WTC11 (cell line): ENCODE measurements around the gene VWF.

Source experiments
- IRF1 ChIP-seq: sonication (generic); formaldehyde crosslinking; IDR thresholded peaks from 2 replicates; pipeline ENCODE4 v1.8.0; 2023; ENCODE audit warnings: missing genetic modification reagents
- JAZF1 ChIP-seq: fragments of 250-450 bp; sonication (Bioruptor Pico); IDR thresholded peaks from 2 replicates; pipeline ENCODE4 v1.9.0; 2021; ENCODE audit warnings: moderate library complexity, mild to moderate bottlenecking, inconsistent platforms
- NR3C1 ChIP-seq: sonication (generic); formaldehyde crosslinking; conservative IDR thresholded peaks from 2 replicates; pipeline ENCODE4 v1.8.1; 2023; ENCODE audit warnings: low read depth, mild to moderate bottlenecking, missing genetic modification reagents
- PREB ChIP-seq: sonication (generic); formaldehyde crosslinking; IDR thresholded peaks from 2 replicates; pipeline ENCODE4 v1.8.1; 2022; ENCODE audit warnings: mild to moderate bottlenecking, missing genetic modification reagents, moderate library complexity, borderline replicate concordance
- PRRX2 ChIP-seq: fragments of 250-450 bp; sonication (Bioruptor Pico); IDR thresholded peaks from 2 replicates; pipeline ENCODE4 v1.8.0; 2021; ENCODE audit warnings: mild to moderate bottlenecking
- ZNF138 ChIP-seq: sonication (generic); formaldehyde crosslinking; conservative IDR thresholded peaks from 2 replicates; pipeline ENCODE4 v1.8.1; 2022; ENCODE audit warnings: mild to moderate bottlenecking, moderate library complexity, missing genetic modification reagents
- TF ChIP-seq, protein P1 (sequence below): fragments of 200-600 bp; IDR thresholded peaks from 2 replicates; pipeline ENCODE4 v1.8.0; 2022; ENCODE audit warnings: antibody characterized with exemption

GRCh38 chr12:5912011-5912410 is 212.5 kb downstream of the VWF start:
- TF ChIP-seq JAZF1 (CRISPR knock-in tag): no peak
- TF ChIP-seq, protein P1, sequence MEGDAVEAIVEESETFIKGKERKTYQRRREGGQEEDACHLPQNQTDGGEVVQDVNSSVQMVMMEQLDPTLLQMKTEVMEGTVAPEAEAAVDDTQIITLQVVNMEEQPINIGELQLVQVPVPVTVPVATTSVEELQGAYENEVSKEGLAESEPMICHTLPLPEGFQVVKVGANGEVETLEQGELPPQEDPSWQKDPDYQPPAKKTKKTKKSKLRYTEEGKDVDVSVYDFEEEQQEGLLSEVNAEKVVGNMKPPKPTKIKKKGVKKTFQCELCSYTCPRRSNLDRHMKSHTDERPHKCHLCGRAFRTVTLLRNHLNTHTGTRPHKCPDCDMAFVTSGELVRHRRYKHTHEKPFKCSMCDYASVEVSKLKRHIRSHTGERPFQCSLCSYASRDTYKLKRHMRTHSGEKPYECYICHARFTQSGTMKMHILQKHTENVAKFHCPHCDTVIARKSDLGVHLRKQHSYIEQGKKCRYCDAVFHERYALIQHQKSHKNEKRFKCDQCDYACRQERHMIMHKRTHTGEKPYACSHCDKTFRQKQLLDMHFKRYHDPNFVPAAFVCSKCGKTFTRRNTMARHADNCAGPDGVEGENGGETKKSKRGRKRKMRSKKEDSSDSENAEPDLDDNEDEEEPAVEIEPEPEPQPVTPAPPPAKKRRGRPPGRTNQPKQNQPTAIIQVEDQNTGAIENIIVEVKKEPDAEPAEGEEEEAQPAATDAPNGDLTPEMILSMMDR: no peak
- no peak for TF ChIP-seq IRF1 (CRISPR knock-in tag)
- no peak for TF ChIP-seq NR3C1 (CRISPR knock-in tag)
- no peak for TF ChIP-seq ZNF138 (CRISPR knock-in tag)
- TF ChIP-seq PREB (CRISPR knock-in tag): no peak
- no peak for TF ChIP-seq PRRX2 (CRISPR knock-in tag)
